T-helper 22 cell (primary cell): Measurements from ENCODE around the gene TRIM23.
"Not testable (repeated sequence)": the region's sequence is repeated elsewhere in the genome, so short reads cannot be mapped to it uniquely, and the experiment has no call there.

Source experiments
- DNase-seq: peaks from one replicate; pipeline ENCODE4 v3.0.0-alpha.2; 2020; ENCODE audit warnings: low read depth

Gene TRIM23

GRCh38 chr5:65624025-65624570, at the start of gene TRIM23:
Gene TRIM23, minus strand, starts transcription at chr5:65624333. Its CDS starts 59 bp downstream, at chr5:65624274.
- DNase-seq, result peak; percentile 87

GRCh38 chr5:65672796-65673195, 48.7 kb upstream of the TRIM23 start:
- no peak for DNase-seq

GRCh38 chr5:65668696-65669095, 44.6 kb upstream of the TRIM23 start:
- DNase-seq, result no peak

GRCh38 chr5:65663804-65664521, 39.8 kb upstream of the TRIM23 start:
- no peak for DNase-seq

GRCh38 chr5:65654713-65655112, 30.6 kb upstream of the TRIM23 start:
- DNase-seq, result no peak

GRCh38 chr5:65651144-65651543, 27.0 kb upstream of the TRIM23 start:
- no peak for DNase-seq

- no peak for DNase-seq
These were observed 23.8 kb upstream of the TRIM23 start for GRCh38 chr5:65647941-65648340.

GRCh38 chr5:65646938-65647337, 22.8 kb upstream of the TRIM23 start:
- no peak for DNase-seq

- DNase-seq, result no peak
These were observed 16.1 kb upstream of the TRIM23 start for GRCh38 chr5:65640240-65640639.

GRCh38 chr5:65630981-65631380, 6.8 kb upstream of the TRIM23 start:
- no peak for DNase-seq

GRCh38 chr5:65625743-65626142, 1.6 kb upstream of the TRIM23 start:
- DNase-seq, result no peak

GRCh38 chr5:65624571-65625555, 730 bp upstream of the TRIM23 start, which contains the start of the genes SHLD3 and TRAPPC13:
Gene SHLD3, plus strand, starts transcription at chr5:65625027. Its CDS starts 4,561 bp downstream, at chr5:65629588.
Gene TRAPPC13, plus strand, starts transcription at chr5:65625027. Its CDS starts 34 bp downstream, at chr5:65625061.
- peak; percentile 84 for DNase-seq

GRCh38 chr5:65623482-65623881, 651 bp downstream of the TRIM23 start:
- DNase-seq, result no peak

- DNase-seq, result not testable (repeated sequence)
These were observed 2.2 kb downstream of the TRIM23 start for GRCh38 chr5:65621961-65622360.

GRCh38 chr5:65620021-65620420, 4.1 kb downstream of the TRIM23 start:
- DNase-seq, result no peak

- DNase-seq, result no peak
These were observed 11.7 kb downstream of the TRIM23 start for GRCh38 chr5:65612298-65612907.

GRCh38 chr5:65611524-65611923, 12.6 kb downstream of the TRIM23 start:
- DNase-seq, result no peak

- not testable (repeated sequence) for DNase-seq
These were observed 22.4 kb downstream of the TRIM23 start for GRCh38 chr5:65601761-65602160.

- no peak for DNase-seq
These were observed 35.4 kb downstream of the TRIM23 start for GRCh38 chr5:65588694-65589093.

- DNase-seq, result no peak
These were observed 47.0 kb downstream of the TRIM23 start for GRCh38 chr5:65577141-65577540.

- no peak for DNase-seq
These were observed 53.4 kb downstream of the TRIM23 start for GRCh38 chr5:65570598-65571226.

- no peak for DNase-seq
These were observed 57.6 kb downstream of the TRIM23 start for GRCh38 chr5:65566505-65566904.
